ENCODE measurements around the gene PYGM.

GRCh38 chr11:64772303-64773018 is 12.7 kb upstream of the PYGM start:
- TF ChIP-seq, protein P1, sequence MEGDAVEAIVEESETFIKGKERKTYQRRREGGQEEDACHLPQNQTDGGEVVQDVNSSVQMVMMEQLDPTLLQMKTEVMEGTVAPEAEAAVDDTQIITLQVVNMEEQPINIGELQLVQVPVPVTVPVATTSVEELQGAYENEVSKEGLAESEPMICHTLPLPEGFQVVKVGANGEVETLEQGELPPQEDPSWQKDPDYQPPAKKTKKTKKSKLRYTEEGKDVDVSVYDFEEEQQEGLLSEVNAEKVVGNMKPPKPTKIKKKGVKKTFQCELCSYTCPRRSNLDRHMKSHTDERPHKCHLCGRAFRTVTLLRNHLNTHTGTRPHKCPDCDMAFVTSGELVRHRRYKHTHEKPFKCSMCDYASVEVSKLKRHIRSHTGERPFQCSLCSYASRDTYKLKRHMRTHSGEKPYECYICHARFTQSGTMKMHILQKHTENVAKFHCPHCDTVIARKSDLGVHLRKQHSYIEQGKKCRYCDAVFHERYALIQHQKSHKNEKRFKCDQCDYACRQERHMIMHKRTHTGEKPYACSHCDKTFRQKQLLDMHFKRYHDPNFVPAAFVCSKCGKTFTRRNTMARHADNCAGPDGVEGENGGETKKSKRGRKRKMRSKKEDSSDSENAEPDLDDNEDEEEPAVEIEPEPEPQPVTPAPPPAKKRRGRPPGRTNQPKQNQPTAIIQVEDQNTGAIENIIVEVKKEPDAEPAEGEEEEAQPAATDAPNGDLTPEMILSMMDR (IDR thresholded peaks at IDR 0.05): no peak
- no peak for TF ChIP-seq POLR2A (IDR thresholded peaks at IDR 0.05)

Data from testis (tissue), 2 donors.